Renal cortex interstitium (tissue), 11 donors: ENCODE data around the gene CHCHD5. TPM values are rescaled to one million over a fixed set of nuclear protein-coding genes. Genes with fewer than 3 reads are reported as not detected.
A peak's percentile ranks its signal among the peaks of the same experiment; 100 is the strongest.
"Not testable (repeated sequence)": the region's sequence is repeated elsewhere in the genome, so short reads cannot be mapped to it uniquely, and the experiment has no call there.

Experiments
- DNase-seq, 11 donors: peaks; one replicate each; pipeline ENCODE4 v3.0.0-alpha.2; 2013; ENCODE audit warnings: low read depth in 9 of 11, low spot score in 4 of 11; ENCODE audit errors: extremely low read depth in 1 of 11
- polyA plus RNA-seq, 3 donors: library from polyadenylated mRNA; unstranded; fragments of 120-200 nt; gene quantifications; one replicate each; pipeline ENCODE4 v1.2.1, GENCODE V29; 2013; ENCODE audit not compliant: insufficient read length in 3 of 3

The CHCHD5 gene
- polyA plus RNA-seq, 3 donors = 19.8 to 35.0 (median 31.0) TPM

GRCh38 chr2:112579241-112579640 is 5.2 kb upstream of the CHCHD5 start:
- no peak for DNase-seq

- no peak for DNase-seq
Measured at GRCh38 chr2:112580084-112580483, 4.3 kb upstream of the CHCHD5 start.

DNA sequence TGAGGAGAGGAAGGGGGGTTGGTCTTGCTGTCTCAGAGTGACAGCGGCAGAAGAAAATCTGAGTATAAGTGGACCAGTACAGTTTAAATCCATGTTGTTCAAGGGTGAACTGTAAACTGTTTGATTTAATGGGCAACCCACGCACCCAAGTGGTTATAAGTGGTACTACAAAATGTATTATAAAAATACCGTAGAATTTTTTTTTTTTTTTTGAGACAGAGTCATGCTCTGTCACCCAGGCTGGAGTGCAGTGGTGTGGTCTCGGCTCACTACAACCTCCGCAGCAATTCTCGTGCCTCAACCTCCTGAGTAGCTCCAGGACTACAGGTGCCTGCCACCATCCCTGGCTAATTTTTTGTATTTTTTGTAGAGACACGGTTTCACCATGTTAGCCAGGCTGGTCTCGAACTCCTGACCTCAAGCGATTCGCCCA is 2.1 kb upstream of the CHCHD5 start:
- peak in 5 of 11 donors; percentile 21 to 60 (median 48) for DNase-seq

GRCh38 chr2:112583497-112584133 is 794 bp upstream of the CHCHD5 start:
- peak in 2 of 11 donors; percentile 7 to 30 for DNase-seq

- no peak for DNase-seq
Measured at GRCh38 chr2:112584891-112585250, 462 bp downstream of the CHCHD5 start.

DNA sequence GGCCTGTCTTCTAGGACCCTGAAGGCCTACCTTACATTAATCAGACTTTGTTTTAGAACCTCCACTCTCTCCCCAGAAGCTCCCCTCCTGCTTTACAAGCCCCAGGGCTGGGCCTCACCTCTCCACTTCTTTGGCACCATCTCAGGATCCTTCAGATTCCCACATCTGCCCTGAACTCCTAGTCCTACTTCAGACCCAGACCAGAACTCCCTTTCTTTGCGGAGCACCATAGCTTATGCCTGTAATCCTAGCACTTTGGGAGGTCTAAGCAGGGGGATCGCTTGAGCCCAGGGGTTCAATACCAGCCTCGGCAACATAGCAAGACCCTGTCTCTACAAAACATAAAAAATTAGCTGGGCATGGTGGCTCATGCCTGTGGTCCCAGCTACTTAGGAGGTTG is 991 bp downstream of the CHCHD5 start:
- no peak for DNase-seq

DNA sequence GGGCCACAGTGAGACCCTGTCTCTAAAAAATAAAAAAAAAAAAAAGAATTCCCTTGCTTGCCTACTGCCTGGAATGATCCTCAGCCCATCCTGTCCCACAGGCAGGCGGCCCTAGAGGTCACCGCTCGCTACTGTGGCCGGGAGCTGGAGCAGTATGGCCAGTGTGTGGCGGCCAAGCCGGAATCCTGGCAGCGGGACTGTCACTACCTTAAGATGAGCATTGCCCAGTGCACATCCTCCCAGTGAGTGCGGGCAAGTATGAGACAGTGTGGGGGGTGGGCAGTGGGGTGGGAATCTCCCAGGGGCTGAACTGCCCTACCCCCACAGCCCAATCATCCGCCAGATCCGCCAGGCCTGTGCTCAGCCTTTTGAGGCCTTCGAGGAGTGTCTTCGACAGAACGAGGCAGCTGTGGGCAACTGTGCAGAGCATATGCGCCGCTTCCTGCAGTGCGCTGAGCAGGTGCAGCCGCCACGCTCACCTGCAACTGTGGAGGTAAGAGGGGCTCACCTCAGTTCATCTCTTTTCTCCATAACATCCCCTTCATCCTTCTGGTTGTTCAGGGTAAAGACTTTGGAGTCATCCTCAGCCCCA is 1.6 kb downstream of the CHCHD5 start:
- DNase-seq = no peak

- DNase-seq = no peak
Measured at GRCh38 chr2:112588611-112589045, 4.2 kb downstream of the CHCHD5 start.

DNA sequence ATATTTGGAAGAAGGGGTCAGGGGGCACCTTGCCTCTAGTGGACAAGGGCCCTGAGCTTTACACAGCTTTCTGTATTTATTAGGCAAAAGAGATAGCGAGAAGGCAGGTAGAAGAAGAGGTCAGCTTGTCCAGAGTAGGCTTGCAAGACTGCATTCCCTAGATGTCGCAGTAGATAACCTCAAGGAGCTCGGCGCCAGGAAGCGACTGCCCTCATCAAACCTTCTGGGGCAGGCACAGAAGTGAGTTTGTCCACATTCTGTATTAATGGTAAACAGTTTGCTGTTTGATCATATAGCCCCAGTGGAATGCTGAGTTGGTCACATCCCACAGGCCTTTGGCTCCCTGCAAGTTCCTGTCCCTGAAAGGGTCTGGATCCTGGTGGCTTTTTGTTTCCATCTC is 7.0 kb downstream of the CHCHD5 start:
- DNase-seq = no peak

GRCh38 chr2:112593736-112594135 is 9.3 kb downstream of the CHCHD5 start:
- DNase-seq = no peak

- DNase-seq = no peak
Measured at GRCh38 chr2:112597537-112598322, 13.3 kb downstream of the CHCHD5 start.

DNA sequence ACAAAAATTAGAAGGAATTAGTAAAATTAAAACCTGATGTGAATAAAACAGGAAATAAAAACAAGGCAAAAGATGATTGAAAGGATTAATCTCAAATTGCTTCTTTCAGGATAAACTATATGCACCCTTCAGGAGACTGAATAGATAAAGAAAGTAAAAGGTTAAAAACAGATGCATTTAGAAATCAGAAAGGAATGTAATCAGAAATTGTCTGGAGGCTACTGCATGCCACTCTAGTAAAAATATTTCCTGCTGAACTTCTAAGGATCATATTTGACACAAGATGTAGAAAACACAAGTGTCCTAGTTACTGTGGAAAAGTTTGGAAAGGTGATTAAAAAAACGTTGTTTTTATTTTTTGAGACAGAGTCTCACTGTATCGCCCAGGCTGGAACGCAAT is 16.2 kb downstream of the CHCHD5 start:
- no peak for DNase-seq

- DNase-seq = no peak
Measured at GRCh38 chr2:112601754-112602153, 17.3 kb downstream of the CHCHD5 start.

DNA sequence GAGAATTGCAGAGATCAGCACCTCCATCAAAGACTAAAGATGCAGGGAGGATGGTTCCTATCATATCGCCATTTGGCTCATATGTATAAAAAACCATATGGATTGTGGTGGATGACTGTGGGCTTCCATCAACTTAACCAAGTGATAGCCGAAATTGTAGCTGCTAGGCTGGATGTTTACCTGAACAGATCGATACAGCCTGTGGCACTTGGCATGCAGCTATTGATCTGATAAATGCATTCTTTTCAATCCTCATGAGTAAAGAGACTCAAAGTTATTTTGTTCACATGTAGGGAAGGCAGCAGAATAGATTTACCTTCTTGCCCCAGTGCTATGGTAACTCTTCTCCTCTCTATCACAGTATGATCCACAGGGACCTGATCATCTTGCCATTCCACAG is 18.5 kb downstream of the CHCHD5 start:
- DNase-seq = no peak

- DNase-seq = no peak
Measured at GRCh38 chr2:112603731-112604130, 19.3 kb downstream of the CHCHD5 start.

GRCh38 chr2:112604952-112605351 is 20.5 kb downstream of the CHCHD5 start:
- no peak for DNase-seq

GRCh38 chr2:112605926-112606325 is 21.5 kb downstream of the CHCHD5 start:
- DNase-seq = no peak

- DNase-seq = no peak
Measured at GRCh38 chr2:112606547-112606946, 22.1 kb downstream of the CHCHD5 start.

GRCh38 chr2:112607680-112608438 is 23.4 kb downstream of the CHCHD5 start:
- no peak for DNase-seq

GRCh38 chr2:112609320-112609719 is 24.9 kb downstream of the CHCHD5 start:
- not testable (repeated sequence) for DNase-seq
